ENCODE measurements around the gene BCOR. TPM values are rescaled to one million over a fixed set of nuclear protein-coding genes. Genes with fewer than 3 reads are reported as not detected.

The BCOR gene
- total and polyA plus RNA-seq, 2 of the 4 experiments (the other 2 are of a cell fraction) = 7.5 to 9.0 TPM

- H3K9me1 ChIP-seq (ENCODE audit: insufficient read depth, low read length) = no peaks in the 10 kb centered on the region
- no peaks in the 10 kb centered on the region for H3K36me3 ChIP-seq (ENCODE audit: control insufficient read depth, insufficient read depth, low read length)
- H3K4me2 ChIP-seq (ENCODE audit: low read depth, low read length) = no peak overlapping the region
- intact Hi-C loops (cut with micrococcal nuclease) = no loop called here
- no peaks in the 10 kb centered on the region for H3K79me1 ChIP-seq (ENCODE audit: low read depth in 1 of 2, low read length in 2 of 2)
- ChIA-PET POLR2A (ENCODE audit: unreplicated experiment) (no interaction called here), CTCF (no interaction called here)
- no peak overlapping the region for H2BK120ac ChIP-seq (ENCODE audit: low read depth, low read length)
- no peaks in the 10 kb centered on the region; the same call in 1 of the 2 replicates for H3K27me3 ChIP-seq (ENCODE audit: control insufficient read depth, insufficient read depth, low read length)
- H3K9ac ChIP-seq (ENCODE audit: low read depth, low read length) = no peak overlapping the region
- H4K8ac ChIP-seq (ENCODE audit: low read depth in 2 of 2, low read length in 2 of 2) = no peak overlapping the region
- no peak overlapping the region for H2BK20ac ChIP-seq (ENCODE audit: low read depth, low read length)
- no peak overlapping the region for H3K27ac ChIP-seq (ENCODE audit: insufficient read depth, low read length)
- H3K4ac ChIP-seq (ENCODE audit: low read depth, low read length) = no peak overlapping the region
- H2BK5ac ChIP-seq (ENCODE audit: low read depth, low read length, poor library complexity, severe bottlenecking) = no peak overlapping the region
- H2AK9ac ChIP-seq (replicated peaks; ENCODE audit: low read depth, low read length, poor library complexity) = no peak overlapping the region
- H3K18ac ChIP-seq (ENCODE audit: low read depth, low read length) = no peak overlapping the region
- H3K23ac ChIP-seq (ENCODE audit: low read depth, low read length) = no peak overlapping the region
- H2AFZ ChIP-seq (replicated peaks; ENCODE audit: low read length, poor library complexity) = no peak overlapping the region
- no peaks in the 10 kb centered on the region for H3K4me1 ChIP-seq (ENCODE audit: control insufficient read depth, insufficient read depth, low read length)
- in situ Hi-C loops (cut with MboI; ENCODE audit: low sequenced_read_pairs) = no loop called here
- no peak overlapping the region for H3K56ac ChIP-seq (ENCODE audit: extremely low read depth, insufficient read depth, low read length)
- no peak overlapping the region for H4K91ac ChIP-seq (ENCODE audit: insufficient read depth, low read depth, low read length)
- H3K4me3 ChIP-seq (ENCODE audit: insufficient read depth, low read depth, low read length) = no peak overlapping the region
- H2BK15ac ChIP-seq (ENCODE audit: low read depth, low read length) = no peak overlapping the region
- no TSS peak for BruUV-seq (replicated peaks)
- ATAC-seq (ENCODE audit: low read depth) = no peak
- TF ChIP-seq CHD1 (IDR thresholded peaks at IDR 0.05; ENCODE audit: low read depth, low read length) = no peak
- no peak for TF ChIP-seq USF2 (IDR thresholded peaks at IDR 0.05; ENCODE audit: low read depth, low read length)
- TF ChIP-seq BHLHE40 (IDR thresholded peaks at IDR 0.05; ENCODE audit: low read depth, low read length) = no peak
- no peak for TF ChIP-seq MAZ (IDR thresholded peaks at IDR 0.05; ENCODE audit: borderline replicate concordance, low read depth, low read length)
- no peak for TF ChIP-seq CTCF (conservative IDR thresholded peaks at IDR 0.05; ENCODE audit: low read depth, low read length)
- no peak for TF ChIP-seq RFX5 (IDR thresholded peaks at IDR 0.05; ENCODE audit: low read depth, low read length)
- no peak for TF ChIP-seq FOS (IDR thresholded peaks at IDR 0.05; ENCODE audit: low read depth, low read length)
- no peak for TF ChIP-seq CEBPB (IDR thresholded peaks at IDR 0.05; ENCODE audit: low read depth, low read length)
- no peak for TF ChIP-seq MXI1 (IDR thresholded peaks at IDR 0.05; ENCODE audit: borderline replicate concordance, low read depth, low read length)
- TF ChIP-seq MAFK (IDR thresholded peaks at IDR 0.05; ENCODE audit: low read depth, low read length) = no peak
- no peak for TF ChIP-seq RAD21 (IDR thresholded peaks at IDR 0.05; ENCODE audit: low read length)
- no peak overlapping the region for H3K14ac ChIP-seq (replicated peaks; ENCODE audit: low read depth, low read length)
- dilution Hi-C loops (cut with HindIII; ENCODE audit: low sequenced_read_pairs, unreplicated experiment) = no loop called here
- H2AK5ac ChIP-seq (ENCODE audit: low read depth, low read length) = no peak overlapping the region
- no peak overlapping the region for H4K5ac ChIP-seq (ENCODE audit: low read depth, low read length)
- H3K9me3 ChIP-seq (ENCODE audit: control insufficient read depth, insufficient read depth, low read length) = no peaks in the 10 kb centered on the region
- DNase-seq = no peak
- no peaks in the 10 kb centered on the region for H4K20me1 ChIP-seq (ENCODE audit: insufficient read depth, low read length)
- 83% methylated on average over 1 of the region's 5 CpGs; no CpG with 5 or more reads in 1 of the 2 experiments for WGBS, 2 experiments (ENCODE audit: extremely low coverage in 2 of 2, insufficient read length in 1 of 2)
These were observed 62.0 kb downstream of the BCOR start for GRCh38 chrX:40035726-40036125.
